WI38 (cell line): Measurements from ENCODE around the gene SLC25A18.

Source experiments
- H3K4me3 ChIP-seq: 2 replicates; pipeline ENCODE4 v1.5.1; 2011; ENCODE audit warnings: low read depth, mild to moderate bottlenecking, control low read depth, low read length
- TF ChIP-seq, protein P1 (sequence below): IDR thresholded peaks from 2 replicates; pipeline ENCODE4 v1.5.1; 2012; ENCODE audit warnings: low read depth, mild to moderate bottlenecking, control low read depth, low read length

SLC25A18 gene

DNA sequence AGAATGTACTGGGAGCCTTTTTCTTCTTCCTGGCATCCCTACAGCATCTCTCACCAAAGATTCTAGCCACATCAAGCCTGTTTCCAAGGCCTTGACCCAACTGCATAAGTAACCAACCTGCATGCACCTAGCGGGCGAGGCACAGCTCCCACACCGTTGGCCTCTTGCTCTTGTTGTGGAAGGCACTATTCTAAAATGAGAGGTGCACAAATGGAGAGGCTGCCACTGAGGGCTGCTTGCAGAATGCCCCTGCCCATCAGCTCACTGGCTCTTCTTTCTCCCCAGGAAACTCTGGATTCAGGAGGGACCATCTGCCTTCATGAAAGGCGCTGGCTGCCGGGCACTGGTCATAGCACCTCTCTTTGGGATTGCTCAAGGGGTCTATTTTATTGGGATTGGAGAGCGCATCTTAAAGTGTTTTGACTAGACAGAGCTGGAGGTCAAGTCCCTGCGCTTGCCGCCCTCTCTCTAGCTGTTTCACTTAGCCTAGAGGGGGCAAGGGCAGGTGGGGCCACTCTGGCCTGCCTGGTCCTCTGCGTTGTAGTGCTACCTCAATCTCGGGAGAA is 26.6 kb downstream of the SLC25A18 start:
- H3K4me3 ChIP-seq = no peak overlapping the region
- TF ChIP-seq, protein P1, sequence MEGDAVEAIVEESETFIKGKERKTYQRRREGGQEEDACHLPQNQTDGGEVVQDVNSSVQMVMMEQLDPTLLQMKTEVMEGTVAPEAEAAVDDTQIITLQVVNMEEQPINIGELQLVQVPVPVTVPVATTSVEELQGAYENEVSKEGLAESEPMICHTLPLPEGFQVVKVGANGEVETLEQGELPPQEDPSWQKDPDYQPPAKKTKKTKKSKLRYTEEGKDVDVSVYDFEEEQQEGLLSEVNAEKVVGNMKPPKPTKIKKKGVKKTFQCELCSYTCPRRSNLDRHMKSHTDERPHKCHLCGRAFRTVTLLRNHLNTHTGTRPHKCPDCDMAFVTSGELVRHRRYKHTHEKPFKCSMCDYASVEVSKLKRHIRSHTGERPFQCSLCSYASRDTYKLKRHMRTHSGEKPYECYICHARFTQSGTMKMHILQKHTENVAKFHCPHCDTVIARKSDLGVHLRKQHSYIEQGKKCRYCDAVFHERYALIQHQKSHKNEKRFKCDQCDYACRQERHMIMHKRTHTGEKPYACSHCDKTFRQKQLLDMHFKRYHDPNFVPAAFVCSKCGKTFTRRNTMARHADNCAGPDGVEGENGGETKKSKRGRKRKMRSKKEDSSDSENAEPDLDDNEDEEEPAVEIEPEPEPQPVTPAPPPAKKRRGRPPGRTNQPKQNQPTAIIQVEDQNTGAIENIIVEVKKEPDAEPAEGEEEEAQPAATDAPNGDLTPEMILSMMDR = no peak

DNA sequence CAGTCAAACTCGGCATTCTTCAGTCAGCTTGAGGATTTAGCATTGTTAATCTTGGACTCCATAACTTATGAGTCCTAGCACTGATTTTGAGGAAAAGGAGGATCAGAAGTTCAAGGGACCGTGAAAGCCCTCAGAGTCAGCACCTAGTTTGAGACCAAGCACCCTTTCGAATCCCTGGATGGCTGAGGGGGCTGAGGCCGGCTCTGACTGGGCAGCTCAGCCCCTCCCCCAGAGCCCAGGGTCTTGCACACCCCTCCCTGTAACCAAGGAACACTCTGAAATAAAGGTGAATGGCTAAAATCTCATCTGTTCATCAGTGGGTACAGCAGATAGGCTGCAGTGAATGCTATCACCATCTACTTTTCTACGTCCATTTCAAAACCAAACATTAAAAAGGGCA is 27.3 kb downstream of the SLC25A18 start:
- H3K4me3 ChIP-seq = no peak overlapping the region
- TF ChIP-seq, protein P1 = no peak

DNA sequence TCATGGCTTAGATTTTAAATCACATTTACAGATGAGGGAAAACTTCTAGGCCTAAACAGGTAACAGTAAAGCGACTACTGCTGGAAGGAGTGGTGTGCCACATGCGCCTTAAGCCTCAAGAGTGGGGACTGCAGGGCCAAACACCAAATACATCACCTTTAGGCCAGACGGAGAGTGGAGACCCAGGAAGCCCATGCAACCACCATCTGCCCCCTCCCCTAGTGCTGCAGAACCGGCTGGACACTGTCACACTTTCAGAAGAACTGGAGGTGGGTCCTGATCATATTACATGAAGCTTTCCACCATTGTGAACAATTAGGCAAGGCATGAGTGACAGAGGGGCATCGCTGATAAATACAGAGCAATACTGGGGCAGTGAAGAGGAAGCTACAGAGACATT is 28.9 kb downstream of the SLC25A18 start:
- TF ChIP-seq, protein P1 = no peak

DNA sequence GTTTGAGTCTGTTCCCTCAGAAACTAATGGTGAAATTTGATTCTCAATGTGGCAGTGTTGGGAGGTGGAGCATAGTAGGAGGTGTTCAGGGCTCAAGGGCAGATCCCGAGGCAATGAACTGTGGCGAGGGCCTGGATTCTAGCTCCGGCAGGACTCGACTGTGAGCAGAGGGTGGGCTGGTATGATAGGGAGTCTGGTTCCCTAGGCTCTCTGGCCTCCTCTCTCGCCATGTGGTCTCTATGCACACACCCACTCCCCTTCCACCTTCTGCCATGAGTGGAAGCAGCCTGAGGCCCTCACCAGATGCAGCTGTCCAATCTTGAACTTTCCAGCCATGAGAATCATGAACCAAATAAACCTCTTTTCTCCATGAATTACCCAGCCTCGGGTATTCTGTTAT is 32.9 kb downstream of the SLC25A18 start:
- no peak overlapping the region for H3K4me3 ChIP-seq
- TF ChIP-seq, protein P1 = no peak

More for the DNA sequence above, 28.9 kb downstream of the SLC25A18 start:
- H3K4me3 ChIP-seq = no peak overlapping the region

DNA sequence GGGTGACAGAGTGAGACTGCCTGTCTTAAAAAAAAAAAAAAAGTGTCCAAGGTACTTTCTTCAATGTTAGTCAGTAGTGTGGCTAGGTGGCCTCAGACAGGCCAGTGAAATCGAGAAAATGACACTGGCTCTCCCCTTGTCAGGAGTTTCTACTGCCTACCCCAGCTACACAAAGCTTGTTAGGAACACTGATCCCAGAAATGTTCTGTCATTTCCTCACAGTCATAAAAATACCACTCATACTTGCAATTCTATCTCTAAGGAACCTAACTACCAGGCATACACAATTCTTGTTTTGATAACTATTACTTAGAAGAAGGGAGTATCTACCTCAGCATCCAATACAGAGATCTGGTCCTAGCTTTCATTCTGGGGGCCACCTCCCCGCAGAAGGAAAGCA is 33.9 kb downstream of the SLC25A18 start:
- no peak overlapping the region for H3K4me3 ChIP-seq
- TF ChIP-seq, protein P1 = no peak

DNA sequence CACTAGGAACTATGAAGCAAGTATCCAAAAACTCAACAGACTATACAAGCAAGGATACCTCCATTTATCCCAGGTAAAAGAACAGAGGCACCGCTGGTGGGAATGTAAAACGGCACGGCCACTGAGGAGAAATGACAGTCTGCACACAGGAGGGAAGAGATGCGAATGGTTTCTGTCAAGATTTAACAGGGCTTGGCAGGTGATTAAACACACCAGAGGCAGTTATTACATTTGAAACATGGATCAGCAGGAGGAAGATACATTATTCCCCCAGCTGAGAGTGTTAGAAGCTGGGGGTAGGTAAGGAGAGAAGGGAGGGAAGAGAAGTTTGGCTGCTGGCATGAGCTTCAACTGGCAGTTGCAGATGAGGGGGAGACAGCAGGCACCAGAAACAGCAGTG is 35.0 kb downstream of the SLC25A18 start:
- TF ChIP-seq, protein P1 = no peak
- no peak overlapping the region for H3K4me3 ChIP-seq

DNA sequence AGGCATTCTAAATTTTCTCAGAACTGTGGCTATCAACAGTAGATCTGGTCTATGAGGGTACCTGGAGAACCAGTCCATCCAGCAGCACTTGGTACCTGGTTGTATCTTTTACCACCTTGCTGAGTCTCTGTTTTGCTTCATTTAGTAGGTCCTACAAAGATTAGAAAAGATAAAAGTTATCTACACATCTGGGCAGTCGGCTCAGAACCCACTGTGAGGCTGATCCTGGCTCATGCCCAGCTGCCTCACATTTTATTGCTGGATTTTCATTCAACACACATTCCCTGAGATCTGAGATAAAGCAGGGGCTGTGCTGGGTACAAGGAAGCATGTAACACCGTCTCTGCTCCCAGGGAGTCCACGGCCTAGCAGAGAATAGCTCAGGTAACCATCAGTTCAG is 37.7 kb downstream of the SLC25A18 start:
- TF ChIP-seq, protein P1 = no peak
- H3K4me3 ChIP-seq = no peak overlapping the region
